ENCODE results near the gene ITGA11. TPM values are rescaled to one million over a fixed set of nuclear protein-coding genes. Genes with fewer than 3 reads are reported as not detected.

The ITGA11 gene
- total and polyA plus RNA-seq, 2 of the 13 experiments (the other 11 are each of a cell fraction or from before 2014, with no cell fraction given): not detected

GRCh38 chr15:68289621-68290352, 142.2 kb downstream of the ITGA11 start:
- H3K9me3 ChIP-seq (ENCODE audit: low read length): no peaks in the 10 kb centered on the region
- no peak overlapping the region for H3K4me2 ChIP-seq (ENCODE audit: low read depth, low read length)
- peaks cover 21% of the 10 kb centered on the region for H4K20me1 ChIP-seq (ENCODE audit: insufficient read depth, low read length)
- in situ Hi-C loops (cut with HindIII; ENCODE audit: extremely low pct_ligation_motif_present, low pct_unique_long_range_greater_than_20kb) (no loop called here), intact Hi-C loops (cut with micrococcal nuclease; ENCODE audit: unreplicated experiment) (no loop called here)
- H3K27ac ChIP-seq (ENCODE audit: extremely low read length, insufficient read depth, low read length): no peak overlapping the region
- peaks cover 9 to 40% of the 10 kb centered on the region in 2 experiments for H3K36me3 ChIP-seq (replicated peaks in 1 of 2; ENCODE audit: control insufficient read depth in 1 of 2, insufficient read depth in 2 of 2, low read length in 2 of 2)
- no peak overlapping the region for H2AFZ ChIP-seq (ENCODE audit: low read length)
- TF ChIP-seq MAFK (conservative IDR thresholded peaks at IDR 0.05 in 1 of 2, IDR thresholded peaks at IDR 0.05 in 1 of 2; ENCODE audit: low read length in 2 of 2): peak; percentile 20 to 46; a peak in 1 of 4 replicates
- no peak for TF ChIP-seq IRF9 (CRISPR knock-in tag; IDR thresholded peaks at IDR 0.05; ENCODE audit: borderline replicate concordance)
- peak; percentile 1 for TF ChIP-seq RBM22 (optimal IDR thresholded peaks at IDR 0.05; ENCODE audit: low read length)
- peak; percentile 53 for TF ChIP-seq ATF7 (IDR thresholded peaks at IDR 0.05)
- TF ChIP-seq ATF7 (CRISPR knock-in tag; IDR thresholded peaks at IDR 0.05): no peak
- TF ChIP-seq CEBPB (IDR thresholded peaks at IDR 0.05; ENCODE audit: borderline replicate concordance, low read depth, low read length): peak; percentile 44; the same call in 1 of the 2 replicates
- no peak for TF ChIP-seq MAZ (IDR thresholded peaks at IDR 0.05; ENCODE audit: borderline replicate concordance, low read depth, low read length)
- TF ChIP-seq MAZ (CRISPR knock-in tag; IDR thresholded peaks at IDR 0.05; ENCODE audit: low read depth): no peak
- TF ChIP-seq MAFF (IDR thresholded peaks at IDR 0.05; ENCODE audit: low read depth, low read length): 0 out of 2 replicates have a peak, but pooled peaks have one; percentile 8
- TF ChIP-seq ZBTB43 (CRISPR knock-in tag; conservative IDR thresholded peaks at IDR 0.05): no peak
- 97% methylated on average over 14 of the region's 14 CpGs for WGBS (ENCODE audit: low lambda C conversion rate)
- DNase-seq (ENCODE audit: low spot score) (no peak), ATAC-seq (no peak), FAIRE-seq (no peak)
- ChIA-PET CTCF (ENCODE audit: low intra/inter-chr PET ratio, low total read pairs) (no interaction called here), POLR2A (interaction anchor here (1.8 kb wide), 1 partner anchor 12 kb away, joined by 6 read pairs; the partner anchor contains the start of gene FEM1B)
- H3K4me3 ChIP-seq (replicated peaks in 1 of 3; ENCODE audit: insufficient read depth in 1 of 3, low read depth in 2 of 3, low read length in 3 of 3): no peak overlapping the region
- H3K79me2 ChIP-seq (ENCODE audit: insufficient read depth, low read length): peaks cover 72% of the 10 kb centered on the region
- no peak overlapping the region for H3K9ac ChIP-seq (ENCODE audit: insufficient read depth, low read depth, low read length)
- no TSS peak for BruUV-seq (replicated peaks)
- peaks cover 21% of the 10 kb centered on the region for H3K4me1 ChIP-seq (ENCODE audit: insufficient read depth, low read length)
- no peaks in the 10 kb centered on the region for H3K27me3 ChIP-seq (ENCODE audit: control insufficient read depth in 1 of 2, insufficient read depth in 2 of 2, low read length in 2 of 2)
